NCI-H2029 treated with DMSO at 0.1 percent for 48 hours (cell line): ENCODE data around the gene NPAS3.
A peak's percentile ranks its signal among the peaks of the same experiment; 100 is the strongest.

Experiments
- DNase-seq: peaks from one replicate; lab custom pipeline; 2025; lab: John Stamatoyannopoulos, UW

Gene NPAS3

DNA sequence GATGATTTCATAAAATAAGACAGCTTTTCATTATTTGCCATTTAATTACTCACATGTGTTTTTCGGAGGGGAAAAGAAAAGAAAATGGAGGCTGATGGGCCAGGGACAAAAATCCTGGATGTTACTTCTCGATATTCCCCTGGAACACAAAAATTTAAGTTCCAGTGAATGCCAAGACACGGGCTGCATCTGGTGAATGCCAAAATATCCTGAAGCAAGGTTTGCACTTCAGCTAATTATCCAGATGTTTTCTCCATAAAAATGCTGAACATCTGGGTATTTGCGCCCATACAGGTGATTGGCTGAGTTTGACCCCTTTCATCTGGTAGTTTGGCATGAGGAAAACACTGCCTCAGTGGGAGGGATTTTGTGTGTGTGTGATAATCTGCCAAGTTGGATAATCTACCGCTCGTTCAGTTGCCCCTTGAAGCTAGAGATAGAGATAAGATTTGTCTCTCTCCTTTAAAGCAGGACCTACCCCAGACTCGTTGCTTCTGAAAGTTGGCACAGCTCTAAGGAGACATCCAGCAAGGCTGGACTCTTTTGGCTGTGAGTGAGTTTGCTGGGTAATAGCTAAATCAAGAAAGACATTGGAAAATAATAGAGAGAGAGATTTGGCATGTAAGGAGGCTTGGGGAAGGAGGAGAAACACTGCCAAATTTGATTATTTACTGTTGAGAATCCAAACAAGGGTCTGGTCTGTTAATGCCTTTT, 622.2 kb downstream of the NPAS3 start:
- no peak for DNase-seq

DNA sequence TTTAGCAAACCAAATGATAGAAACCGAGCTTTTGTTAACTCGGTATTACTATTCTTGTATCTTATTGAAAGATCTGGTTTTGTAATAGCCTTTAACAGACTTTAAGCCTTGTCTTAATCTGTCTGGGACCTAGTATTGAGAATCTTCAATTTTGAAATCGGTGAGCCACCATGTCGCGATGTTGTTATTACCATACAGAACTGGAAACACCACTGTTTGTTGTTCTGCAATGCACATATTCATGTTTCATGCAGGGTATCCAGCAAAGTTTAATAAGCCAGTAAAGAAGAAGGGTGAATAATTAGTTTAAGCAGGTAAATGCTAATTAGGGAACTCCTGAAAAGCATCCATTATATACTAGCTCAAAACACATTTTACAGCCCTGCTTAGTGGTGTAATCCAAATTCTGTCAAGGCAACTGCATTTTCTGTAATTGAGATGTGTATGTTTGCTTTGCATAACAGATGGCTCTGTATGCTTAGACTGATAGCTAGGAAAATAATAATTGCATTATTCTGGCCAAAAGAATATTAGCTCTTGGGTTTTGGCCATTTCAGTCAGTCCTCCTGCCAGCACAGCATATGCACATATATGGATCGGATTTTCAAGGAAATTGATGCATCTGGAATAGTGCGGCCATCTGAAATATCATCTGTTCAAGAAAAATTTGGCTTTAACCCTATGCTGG, 623.0 kb downstream of the NPAS3 start:
- peak; percentile 65 for DNase-seq

DNA sequence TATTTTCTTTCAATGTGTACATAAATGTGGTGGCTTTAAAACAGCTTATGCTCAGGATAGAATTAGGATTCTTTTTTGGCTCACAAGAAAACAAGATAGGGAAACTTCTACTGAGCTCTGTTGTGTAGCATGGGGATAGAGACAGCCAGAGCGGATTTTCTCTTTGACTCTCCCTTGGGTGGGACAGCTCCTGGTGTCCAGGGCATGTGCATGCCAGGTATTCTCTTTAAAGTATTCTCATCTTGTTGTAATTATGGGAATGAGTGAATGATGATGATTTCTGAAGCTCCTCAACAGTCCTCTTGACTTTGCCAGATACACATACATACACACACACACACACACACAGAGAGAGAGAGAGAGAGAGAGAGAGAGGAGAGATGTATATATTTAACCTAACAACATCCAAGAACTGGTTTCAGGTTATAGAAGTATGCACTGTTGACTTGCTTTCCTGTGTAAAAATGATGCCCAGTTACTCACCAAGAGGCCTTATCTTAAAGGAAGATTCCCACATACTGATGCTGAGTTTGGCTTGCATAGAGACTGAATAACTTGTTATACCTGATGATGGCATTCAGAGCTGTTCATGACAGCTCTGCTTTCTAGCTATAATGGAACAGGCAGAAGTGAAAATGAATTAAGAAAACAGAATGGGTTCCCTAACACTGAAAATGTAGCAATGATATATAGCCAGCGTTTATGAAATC, 624.7 kb downstream of the NPAS3 start:
- no peak for DNase-seq

DNA sequence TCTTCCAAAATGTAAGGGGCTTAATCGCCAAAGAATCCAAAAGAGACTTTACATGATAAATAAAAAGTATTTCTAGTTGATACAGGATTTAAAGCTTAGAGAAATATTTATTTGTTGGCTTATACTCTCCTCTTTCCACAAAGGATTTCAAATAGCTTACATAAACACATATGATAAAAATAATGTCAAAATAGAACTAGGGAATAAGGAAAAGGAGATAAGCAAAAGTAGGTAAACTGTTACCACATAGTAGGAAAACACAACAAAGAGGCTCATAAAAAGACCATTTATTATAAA, 625.2 kb downstream of the NPAS3 start:
- DNase-seq, result no peak

DNA sequence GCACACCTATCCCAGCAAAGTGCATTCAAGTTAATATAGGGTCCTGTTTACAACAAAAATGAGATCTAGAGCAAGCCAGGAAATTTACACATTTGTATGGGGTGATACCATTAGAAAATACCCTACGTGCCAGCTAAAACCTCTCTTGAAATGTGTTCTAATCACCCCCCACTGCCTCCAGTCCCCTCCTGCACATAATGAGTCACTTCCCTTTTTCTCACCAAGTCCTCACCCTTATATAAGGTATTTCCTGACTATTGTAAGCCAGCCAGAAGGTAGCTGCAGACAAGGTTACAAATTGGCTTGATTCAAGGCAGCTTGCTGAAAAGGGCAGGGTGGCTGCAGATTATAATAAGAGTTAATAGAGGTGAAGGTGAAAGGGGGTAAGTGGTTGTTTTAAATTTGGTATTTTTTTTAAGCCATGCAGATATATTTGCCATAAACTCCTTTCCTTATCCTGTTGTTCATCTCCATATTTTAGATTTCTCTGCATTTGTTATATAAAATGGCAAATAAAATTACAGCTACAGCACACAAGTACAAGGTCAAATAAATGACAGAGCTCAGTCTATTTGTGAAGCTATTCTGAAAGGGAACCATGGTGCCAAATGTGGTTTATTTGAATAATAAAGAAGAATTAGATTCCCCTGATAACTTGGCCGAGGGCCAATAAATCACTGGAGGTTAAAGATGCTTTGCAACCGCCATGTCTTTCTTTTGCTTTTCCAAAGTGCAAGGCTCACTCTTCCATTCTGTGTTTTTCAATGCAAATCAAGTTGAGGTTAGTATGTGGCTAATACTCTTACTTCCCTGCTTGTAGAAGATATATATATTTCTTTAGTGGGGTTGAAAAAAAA, 626.3 kb downstream of the NPAS3 start:
- DNase-seq, result peak; percentile 99

DNA sequence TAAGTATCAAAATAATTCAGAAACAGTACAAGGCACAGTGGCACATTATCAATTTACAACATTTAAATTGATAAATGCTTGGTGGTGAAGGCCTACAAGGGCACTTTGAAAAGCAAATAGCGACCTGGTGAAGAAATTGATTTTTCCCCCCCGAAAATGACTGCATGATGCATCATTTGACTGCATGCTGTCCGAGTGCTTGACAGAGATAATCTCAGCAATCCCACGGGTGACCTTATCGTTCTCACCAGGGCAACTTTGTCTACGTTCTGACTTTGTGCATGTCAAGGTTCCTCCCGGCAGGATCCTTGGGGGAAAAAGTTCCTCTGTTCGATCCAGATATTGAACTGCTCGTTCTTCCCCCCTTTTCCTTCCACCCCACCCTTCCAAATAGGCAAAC, 627.4 kb downstream of the NPAS3 start:
- no peak for DNase-seq

DNA sequence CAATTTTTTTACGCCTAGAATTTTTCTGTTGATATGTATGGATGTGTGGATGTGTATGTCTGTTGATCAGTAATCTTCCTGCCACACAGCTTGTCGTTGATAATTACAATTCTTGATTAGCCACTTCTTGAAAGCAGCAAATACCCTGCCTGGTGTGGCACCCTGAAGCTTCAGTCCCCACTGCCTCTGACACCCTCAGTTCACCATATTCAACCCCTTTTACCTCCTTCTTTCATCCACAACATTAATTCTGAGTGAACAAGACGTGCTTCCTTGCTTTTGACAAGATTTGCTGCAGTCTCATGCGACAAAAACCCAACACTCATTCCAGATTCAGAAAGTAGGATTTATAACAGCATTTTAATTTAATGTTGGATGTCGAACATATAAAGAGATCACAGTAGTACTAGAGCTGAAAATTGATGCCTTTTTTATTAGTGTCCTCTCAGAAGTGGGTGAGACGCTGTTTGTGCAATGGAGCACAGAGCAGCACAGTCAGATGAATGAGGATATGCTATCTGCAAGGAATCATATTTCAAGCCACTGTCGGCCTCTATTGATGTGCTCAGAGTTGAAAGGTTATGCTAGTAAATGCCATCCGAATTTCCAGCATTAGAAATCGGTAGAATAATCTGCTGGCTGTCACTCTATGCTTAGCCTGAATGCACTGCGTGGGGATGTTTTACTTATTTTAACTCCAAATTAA, 628.5 kb downstream of the NPAS3 start:
- DNase-seq, result peak; percentile 98

DNA sequence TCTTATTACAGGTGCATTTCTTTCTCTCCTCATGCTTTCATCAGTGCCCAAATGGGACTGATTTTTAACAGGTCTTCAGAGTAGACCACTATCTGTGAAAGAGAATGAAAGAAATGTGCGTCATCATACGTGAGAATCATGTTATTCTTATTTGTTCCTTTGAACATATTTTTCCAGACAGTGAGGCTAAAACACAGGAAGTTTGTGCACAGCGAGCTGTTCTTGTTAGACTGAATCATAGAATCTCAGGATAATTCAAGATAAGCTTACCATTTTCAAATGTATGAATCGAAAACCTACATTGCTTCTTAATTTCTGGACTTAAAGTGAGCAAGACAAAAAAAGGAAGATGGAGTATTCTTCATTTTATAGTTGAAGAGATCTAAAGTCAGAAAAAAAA, 629.1 kb downstream of the NPAS3 start:
- DNase-seq, result peak; percentile 82

DNA sequence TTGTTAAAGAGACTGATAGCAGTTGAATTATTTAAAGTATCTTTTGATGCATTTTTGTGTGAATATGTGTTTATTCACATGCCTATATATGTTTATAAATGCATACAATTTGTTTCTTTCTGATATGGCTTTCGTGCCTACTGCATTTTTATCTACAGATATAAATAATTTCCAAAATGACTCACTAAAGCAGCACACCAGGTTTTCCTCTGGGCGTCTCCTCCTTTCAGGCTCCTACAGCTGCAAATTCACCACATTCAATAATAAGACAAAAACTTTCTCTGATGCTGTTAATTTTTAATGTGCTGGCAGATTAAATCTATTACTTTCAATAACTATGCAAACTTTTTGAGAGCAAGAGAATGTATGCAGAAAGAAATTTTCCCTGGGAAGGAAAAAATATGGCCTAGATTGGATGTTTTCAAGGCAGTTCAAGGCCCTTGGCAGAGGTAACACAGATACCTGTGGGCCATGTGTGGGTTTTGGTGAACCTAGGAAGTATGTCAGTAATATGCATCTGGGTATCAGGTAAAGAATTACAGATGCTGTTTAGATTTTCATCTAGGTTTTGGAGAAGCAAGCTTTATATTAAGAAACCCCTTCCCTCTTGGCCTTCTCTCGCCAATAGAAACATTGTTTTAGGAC, 630.4 kb downstream of the NPAS3 start:
- DNase-seq, result no peak

DNA sequence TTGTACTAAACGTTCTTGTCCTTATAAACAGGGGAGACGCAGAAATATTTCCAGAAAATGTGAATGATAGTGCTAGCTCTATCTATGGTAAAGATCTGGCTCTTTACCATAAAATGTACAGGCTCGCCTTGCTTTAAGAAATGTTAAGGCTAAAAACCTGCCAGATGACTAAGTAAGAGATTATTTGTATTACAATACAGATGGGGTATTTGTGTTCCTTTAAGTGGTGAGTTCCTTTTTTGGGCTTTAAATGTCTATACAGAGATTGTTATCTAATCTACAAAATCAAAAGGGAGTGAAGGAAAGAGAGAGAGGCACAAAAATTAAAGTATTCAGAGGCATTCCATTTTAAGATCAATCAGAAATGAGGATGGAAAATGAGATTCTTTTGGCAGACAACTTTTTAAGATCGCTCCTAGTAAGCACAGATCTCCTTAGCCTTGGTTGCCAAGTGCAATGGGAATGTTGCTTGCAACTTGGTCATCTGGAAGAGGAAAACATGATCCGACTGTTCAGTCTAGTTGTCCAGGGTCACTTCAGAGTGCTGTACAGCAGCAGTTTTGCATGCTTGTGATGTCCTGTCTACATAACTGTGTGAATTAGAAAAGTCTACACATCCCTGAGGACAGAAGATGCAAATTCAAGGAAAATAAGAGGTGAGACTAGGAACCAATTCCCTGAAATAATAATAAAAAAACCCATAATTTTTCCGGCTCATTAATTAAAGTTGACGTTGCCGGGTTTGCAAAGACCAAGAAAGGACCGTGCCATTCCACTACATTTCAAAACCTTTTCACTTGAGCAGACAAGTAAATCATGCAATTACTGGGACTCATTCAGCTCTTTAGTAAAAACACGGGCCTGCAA, 631.4 kb downstream of the NPAS3 start:
- DNase-seq, result no peak

DNA sequence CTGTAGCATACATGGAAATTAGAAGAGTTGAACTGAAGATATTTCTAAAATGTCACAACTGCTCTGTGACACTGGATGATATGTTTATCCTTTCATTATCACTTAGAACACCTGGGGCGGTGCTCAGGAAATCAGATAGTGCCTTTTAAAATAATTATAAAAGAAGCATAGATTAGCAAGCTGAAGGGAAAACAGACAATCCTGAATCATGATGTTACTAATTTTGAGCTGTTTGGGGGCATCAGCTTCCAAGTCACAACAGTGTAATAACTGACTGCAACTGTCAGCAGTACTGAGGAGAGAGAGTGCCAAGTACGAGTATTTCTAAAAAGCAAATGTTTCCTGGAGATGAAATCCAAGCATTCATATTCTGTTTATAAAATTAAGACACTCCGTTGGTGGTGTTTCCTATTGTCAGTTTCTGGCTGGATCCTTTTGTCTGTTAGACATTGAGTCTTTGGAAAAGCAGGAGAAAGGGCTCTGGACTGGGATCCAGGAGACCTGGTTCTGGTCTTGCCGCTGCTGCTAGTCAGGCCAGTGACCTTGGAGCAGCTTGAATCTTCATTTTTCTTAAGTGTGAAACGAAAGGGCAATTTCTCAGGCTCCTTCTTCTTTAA, 632.1 kb downstream of the NPAS3 start:
- no peak for DNase-seq

DNA sequence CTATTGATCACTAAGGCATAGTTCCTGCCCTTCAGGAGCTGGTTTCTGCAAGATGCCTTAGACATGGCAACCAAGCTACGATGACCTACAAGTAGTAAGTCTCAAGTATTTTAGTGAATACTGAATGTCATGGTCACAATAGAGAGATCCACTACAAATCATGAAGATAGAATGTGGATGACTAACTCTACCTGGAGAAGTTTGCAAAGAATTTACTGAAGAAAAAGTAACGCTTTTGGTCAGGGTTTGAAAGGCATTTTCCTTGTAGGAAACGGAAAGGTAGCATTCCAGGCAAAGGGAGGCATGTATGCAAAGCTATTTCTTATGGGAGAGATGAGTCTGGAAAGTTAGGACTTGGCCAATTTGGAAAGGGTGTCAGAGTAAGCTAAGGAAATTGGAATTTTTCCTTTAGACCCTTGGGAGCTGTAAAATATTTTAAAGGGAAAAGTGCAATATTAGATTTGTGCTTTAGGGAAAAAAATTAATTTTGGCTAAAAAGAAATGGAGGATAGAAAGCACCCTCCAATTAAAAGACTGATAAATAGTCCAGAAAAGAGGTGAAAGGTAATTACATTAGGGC, 634.7 kb downstream of the NPAS3 start:
- DNase-seq, result no peak

DNA sequence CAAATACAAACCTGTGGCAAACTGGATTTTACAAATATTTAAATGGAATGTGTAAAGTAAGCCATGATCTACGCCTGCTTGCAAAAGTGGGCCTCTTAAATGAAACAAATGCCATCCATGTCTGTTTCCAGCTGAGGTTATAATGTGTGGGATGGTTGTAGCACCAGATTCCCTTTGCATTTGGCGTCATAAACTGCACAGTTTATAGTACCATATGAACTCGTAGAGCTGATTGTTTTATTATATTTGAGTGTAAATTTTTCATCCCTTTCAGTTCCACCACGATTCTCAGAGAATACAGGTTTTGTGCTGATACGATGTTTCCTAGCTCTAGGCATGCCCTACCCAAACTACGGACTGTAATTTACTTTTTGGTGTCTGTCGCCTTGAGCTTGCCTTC, 637.3 kb downstream of the NPAS3 start:
- no peak for DNase-seq

DNA sequence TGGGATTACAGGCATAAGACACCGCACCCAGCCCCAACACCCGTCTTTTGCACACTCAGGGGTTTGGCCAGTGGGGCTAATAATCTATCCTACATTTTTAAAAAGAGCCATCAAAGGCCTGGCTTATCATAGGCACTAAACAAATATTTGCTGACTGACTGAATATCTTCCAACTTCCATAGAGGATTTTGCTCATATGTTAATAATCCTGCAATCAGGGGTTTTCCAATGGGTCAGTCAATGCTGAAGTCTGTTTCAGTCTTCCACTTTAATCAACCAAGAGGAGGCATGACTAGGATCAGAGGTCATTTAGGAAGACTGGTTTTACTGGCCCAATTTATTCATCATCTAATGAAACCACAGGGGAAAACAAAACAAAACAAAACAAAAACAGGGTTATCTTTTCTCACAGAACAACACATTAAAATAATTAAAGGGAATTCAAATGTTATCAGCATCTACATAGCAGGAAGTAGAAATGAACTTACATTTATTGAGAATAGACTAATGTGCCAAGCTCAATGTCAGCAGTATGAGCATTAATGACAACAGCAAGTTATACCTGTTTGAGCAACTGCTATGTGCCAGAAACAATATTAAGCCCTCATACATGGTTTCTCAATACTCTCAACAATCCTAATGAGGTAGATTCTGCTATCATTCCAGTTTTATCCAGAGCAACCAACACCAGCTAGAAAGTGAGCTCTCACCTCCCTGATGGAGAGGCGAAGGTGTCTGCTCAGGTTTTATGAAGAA, 640.0 kb downstream of the NPAS3 start:
- DNase-seq, result no peak

DNA sequence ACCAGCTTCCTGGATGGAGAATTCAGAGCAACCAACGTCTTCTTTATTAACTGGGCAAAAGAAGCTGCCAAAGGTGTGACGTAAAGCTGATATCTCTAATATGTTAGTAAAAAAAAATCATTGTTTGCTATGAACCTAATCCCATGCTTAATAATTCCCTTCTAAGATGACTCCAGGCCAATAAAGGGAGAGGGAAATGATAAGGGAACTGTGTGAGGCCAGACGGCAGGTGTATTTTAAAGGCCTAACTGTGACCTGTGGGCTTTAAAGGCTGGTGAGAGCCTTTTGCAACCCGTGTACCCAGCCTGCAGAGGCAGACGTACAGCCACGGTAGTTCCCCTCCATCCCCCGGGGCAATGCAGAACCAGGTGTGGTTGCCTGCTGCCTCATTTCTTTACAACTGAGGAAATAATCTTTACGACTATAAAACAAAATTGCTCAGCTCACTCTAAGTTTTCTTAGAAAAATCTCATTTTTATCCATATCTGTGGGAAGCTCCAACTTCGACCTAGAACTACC, 641.6 kb downstream of the NPAS3 start:
- no peak for DNase-seq

DNA sequence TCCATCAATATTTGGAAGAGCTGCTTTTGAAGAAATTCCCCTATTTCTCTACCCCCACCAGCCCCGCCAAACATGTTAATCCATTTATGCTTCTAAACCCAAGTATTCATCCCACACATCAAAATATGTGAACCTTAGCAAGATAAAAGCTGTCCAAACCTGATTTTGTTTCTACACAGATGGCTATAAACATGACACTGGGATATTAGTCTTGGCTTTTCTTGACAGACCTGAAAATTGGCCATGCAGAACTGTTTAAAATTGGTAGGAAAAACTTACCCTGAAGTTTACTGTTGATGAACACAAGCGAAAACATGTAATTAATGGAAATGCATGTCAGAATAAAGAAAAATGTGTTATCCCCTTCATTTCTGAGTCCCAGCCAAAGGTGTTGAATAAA, 642.2 kb downstream of the NPAS3 start:
- DNase-seq, result no peak

DNA sequence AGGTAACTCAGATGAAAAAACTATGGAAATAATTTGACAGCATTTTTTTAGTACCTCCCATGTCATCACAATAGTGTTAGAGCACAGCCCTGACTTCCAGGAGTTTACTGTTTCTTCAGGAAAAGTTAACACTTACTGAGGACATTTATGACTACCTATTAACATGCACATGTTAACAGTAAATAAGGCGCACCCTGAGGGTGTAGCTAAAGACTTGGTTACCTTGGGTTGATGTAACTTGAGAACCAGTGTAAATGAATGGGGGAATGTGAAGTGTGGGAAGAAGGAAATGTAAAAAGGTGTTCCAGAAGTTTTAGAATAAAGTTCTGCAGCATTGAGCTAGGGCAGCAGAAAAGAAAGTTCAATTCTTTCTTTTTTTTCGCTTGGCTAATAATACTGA, 646.0 kb downstream of the NPAS3 start:
- no peak for DNase-seq

DNA sequence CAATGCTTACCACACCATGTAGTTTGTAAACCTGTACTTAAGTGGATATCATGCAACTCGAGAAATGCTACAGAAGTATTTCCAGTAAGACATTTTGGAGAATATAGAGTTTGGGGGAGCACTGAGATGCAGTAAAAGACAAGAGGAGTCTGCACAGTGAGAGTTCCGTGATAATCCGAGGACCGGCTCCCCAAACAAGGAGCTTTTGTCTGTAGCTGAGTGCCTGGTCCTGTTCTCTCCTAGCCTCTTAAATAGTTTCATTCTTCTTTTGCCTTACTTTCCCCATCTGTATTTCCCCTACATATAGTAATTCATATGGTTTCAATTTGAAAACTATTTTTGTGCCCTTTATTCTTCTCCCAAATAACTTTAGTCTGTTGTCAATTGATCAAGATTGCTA, 648.1 kb downstream of the NPAS3 start:
- no peak for DNase-seq

DNA sequence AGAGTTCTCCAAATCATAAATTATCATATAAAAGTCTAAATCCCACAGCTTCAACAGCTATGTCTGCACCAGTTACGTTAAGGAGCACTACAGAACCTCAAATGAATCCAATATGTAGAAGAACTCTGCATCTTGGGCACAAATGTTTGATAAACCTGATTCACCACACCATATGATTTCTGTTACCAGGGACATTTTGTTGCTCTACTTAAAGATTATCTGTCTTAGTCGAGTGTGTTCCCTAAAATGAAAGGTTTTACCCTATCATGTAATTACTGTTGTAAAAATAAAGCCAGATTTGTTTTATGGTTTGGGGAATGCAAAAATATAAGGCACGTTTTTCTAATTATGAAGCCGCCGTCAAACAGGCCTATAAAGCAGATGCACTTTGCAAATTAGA, 649.1 kb downstream of the NPAS3 start:
- DNase-seq, result no peak
